Activated B cell treated with CpG ODN at 0.5 μM for 24 hours (primary cell): ENCODE data around the gene CABP4. TPM values are rescaled to one million over a fixed set of nuclear protein-coding genes. Genes with fewer than 3 reads are reported as not detected.
A peak's percentile ranks its signal among the peaks of the same experiment; 100 is the strongest.

Source experiments
- ATAC-seq: fragments of 200-7000 bp; cut with Tn5 transposase; one replicate; pipeline ENCODE4 v1.10.0; 2021; ENCODE audit warnings: low read depth, mild to moderate bottlenecking, moderate library complexity
- CTCF ChIA-PET: fragments of 350-600 bp; sonication (Branson Sonifier 250); formaldehyde crosslinking; loops from one replicate; lab custom pipeline; 2021; ENCODE audit warnings: antibody characterized with exemption; lab: Charles Lee
- POLR2A ChIA-PET: fragments of 350-600 bp; sonication (Branson Sonifier 250); formaldehyde crosslinking; loops from one replicate; lab custom pipeline; 2021; ENCODE audit warnings: antibody characterized with exemption; lab: Charles Lee
- DNase-seq: peaks from one replicate; pipeline ENCODE4 v3.0.0; 2022
- H3K27ac Mint-ChIP-seq: one replicate; pipeline ENCODE4 v1.8.0; 2020; ENCODE audit warnings: mixed read lengths
- H3K27me3 Mint-ChIP-seq: one replicate; pipeline ENCODE4 v1.8.0; 2021; ENCODE audit warnings: mixed read lengths
- H3K36me3 Mint-ChIP-seq: one replicate; pipeline ENCODE4 v1.8.0; 2021; ENCODE audit warnings: low read depth, mixed read lengths
- H3K4me1 Mint-ChIP-seq: one replicate; pipeline ENCODE4 v1.8.0; 2021; ENCODE audit warnings: mixed read lengths
- H3K4me3 Mint-ChIP-seq: one replicate; pipeline ENCODE4 v1.8.0; 2020; ENCODE audit warnings: mild to moderate bottlenecking, mixed read lengths
- H3K9me3 Mint-ChIP-seq: one replicate; pipeline ENCODE4 v1.8.0; 2020; ENCODE audit warnings: mixed read lengths
- intact Hi-C: fragments of 100-400 bp; cut with micrococcal nuclease; formaldehyde crosslinking; loops from one replicate; pipeline ENCODE4 v1.15.1; 2024
- total RNA-seq: library from RNA; stranded (reverse); gene quantifications from 2 replicates; pipeline ENCODE4 v1.2.3, GENCODE V29; 2022
- TF ChIP-seq, protein P1 (sequence below): fragments of 200-600 bp; IDR thresholded peaks from one replicate; pipeline ENCODE4 v1.8.0; 2022; ENCODE audit warnings: antibody characterized with exemption, mild to moderate bottlenecking

Gene CABP4
- total RNA-seq, 1 donor from 2014 or later: 3.0 TPM

DNA sequence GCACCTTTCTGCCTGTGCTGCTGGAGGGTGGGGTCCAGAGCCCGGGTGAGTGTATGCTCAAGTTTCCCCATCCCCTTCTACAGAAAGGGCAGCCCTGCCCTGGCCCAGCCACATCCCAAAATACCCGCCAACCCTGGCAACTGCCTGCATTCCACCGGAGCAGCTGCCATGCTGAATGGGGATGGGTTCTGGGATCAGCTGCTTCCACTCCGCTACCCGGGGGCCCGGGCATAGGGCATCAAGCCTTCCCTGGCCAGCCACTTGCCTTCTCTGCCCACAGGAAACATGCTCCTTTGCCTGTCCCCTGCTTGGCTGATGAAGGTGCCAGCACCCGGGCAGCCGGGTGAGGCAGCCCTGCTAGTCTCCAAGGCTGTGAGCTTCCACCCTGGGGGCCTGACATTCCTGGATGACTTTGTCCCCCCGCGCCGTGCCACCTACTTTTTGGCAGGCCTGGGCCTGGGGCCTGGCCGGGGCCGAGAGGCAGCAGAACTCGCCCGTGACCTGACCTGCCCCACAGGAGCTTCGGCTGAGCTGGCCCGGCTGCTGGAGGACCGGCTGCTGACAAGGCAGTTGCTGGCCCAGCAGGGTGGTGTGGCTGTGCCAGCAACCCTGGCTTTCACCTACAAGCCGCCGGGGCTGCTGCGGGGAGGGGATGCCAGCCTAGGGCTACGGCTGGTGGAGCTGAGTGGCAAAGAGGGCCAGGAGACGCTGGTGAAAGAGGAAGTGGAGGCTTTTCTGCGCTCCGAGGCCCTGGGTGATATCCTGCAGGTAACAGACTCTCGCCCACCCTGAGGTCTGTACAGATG is 36.5 kb upstream of the CABP4 start:
- TF ChIP-seq, protein P1, sequence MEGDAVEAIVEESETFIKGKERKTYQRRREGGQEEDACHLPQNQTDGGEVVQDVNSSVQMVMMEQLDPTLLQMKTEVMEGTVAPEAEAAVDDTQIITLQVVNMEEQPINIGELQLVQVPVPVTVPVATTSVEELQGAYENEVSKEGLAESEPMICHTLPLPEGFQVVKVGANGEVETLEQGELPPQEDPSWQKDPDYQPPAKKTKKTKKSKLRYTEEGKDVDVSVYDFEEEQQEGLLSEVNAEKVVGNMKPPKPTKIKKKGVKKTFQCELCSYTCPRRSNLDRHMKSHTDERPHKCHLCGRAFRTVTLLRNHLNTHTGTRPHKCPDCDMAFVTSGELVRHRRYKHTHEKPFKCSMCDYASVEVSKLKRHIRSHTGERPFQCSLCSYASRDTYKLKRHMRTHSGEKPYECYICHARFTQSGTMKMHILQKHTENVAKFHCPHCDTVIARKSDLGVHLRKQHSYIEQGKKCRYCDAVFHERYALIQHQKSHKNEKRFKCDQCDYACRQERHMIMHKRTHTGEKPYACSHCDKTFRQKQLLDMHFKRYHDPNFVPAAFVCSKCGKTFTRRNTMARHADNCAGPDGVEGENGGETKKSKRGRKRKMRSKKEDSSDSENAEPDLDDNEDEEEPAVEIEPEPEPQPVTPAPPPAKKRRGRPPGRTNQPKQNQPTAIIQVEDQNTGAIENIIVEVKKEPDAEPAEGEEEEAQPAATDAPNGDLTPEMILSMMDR: no peak
- Mint-ChIP-seq H3K27me3 (no peaks in the 10 kb centered on the region), H3K9me3 (no peaks in the 10 kb centered on the region), H3K4me1 (peaks cover 61% of the 10 kb centered on the region), H3K27ac (peak overlapping the region; percentile 83), H3K36me3 (no peaks in the 10 kb centered on the region), H3K4me3 (peak overlapping the region; percentile 68)
- POLR2A ChIA-PET: interaction anchor here (0.5 to 13.9 kb wide), 27 partner anchors 7 to 387 kb away, joined by 3 to 404 read pairs (median 5); partner anchors contain the start of genes AIP, CABP2, CABP4 and CDK2AP2
- ATAC-seq: peak; percentile 45
- CTCF ChIA-PET: interaction anchor here (0.9 to 5.0 kb wide), 7 partner anchors 12 to 67 kb away, joined by 3 to 53 read pairs (median 3); partner anchors contain the start of genes PPP1CA, PTPRCAP and TBC1D10C
- intact Hi-C loops: loop anchor here (1.0 kb wide), 2 partner anchors 8 to 10 kb away; partner anchors contain the start of gene RPS6KB2
- DNase-seq: peak; percentile 61

DNA sequence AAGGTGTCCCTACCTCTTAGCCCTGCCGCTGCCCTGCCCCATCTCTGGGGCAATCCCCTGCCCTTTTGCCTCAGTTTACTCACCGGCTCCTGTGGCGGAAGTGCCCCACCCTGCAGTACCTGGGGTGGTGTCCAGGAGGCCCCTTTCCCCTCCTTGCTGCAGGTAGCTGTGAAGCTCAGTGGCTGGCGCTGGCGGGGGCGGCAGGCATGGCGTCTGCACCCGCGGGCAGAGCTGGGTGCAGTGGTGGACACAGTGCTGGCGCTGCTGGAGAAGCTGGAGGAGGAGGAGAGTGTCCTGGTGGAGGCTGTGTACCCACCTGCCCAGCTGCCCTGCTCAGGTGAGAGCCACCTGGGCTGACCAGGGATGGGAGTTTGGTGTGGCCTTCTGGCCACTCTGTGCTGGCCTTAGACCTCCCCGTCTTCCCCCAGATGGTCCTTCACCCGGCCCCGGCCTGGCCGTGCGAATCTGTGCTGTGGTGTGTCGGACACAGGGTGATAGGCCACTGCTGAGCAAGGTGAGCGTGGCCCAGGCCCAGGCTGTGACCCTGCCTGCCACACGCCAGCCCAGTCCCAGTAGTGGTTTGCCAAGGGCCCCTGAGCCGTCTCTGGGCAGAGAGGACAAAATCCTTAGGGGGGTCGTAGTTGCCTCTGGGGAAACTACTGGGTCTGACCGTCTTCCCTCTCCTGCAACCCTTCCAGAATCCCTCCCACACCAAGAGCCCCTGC is 35.7 kb upstream of the CABP4 start:
- ChIA-PET POLR2A (interaction anchor here (0.5 to 13.9 kb wide), 26 partner anchors 8 to 227 kb away, joined by 3 to 404 read pairs (median 8); partner anchors contain the start of genes AIP, CABP4, CLCF1 and CORO1B), CTCF (interaction anchor here (0.9 to 5.0 kb wide), 4 partner anchors 16 to 68 kb away, joined by 3 to 53 read pairs (median 3); partner anchors contain the start of genes PPP1CA and TBC1D10C)
- peaks cover 58% of the 10 kb centered on the region for H3K4me1 Mint-ChIP-seq
- no peaks in the 10 kb centered on the region for H3K36me3 Mint-ChIP-seq
- TF ChIP-seq, protein P1: no peak
- intact Hi-C loops: loop anchor here (1.0 to 2.0 kb wide), 3 partner anchors 9 to 17 kb away; partner anchors contain the start of genes PTPRCAP and RPS6KB2
- ATAC-seq (no peak), DNase-seq (no peak)
- H3K27me3 Mint-ChIP-seq: no peaks in the 10 kb centered on the region
- no peaks in the 10 kb centered on the region for H3K9me3 Mint-ChIP-seq
- H3K27ac Mint-ChIP-seq: peak overlapping the region; percentile 83
- peak overlapping the region; percentile 79 for H3K4me3 Mint-ChIP-seq

DNA sequence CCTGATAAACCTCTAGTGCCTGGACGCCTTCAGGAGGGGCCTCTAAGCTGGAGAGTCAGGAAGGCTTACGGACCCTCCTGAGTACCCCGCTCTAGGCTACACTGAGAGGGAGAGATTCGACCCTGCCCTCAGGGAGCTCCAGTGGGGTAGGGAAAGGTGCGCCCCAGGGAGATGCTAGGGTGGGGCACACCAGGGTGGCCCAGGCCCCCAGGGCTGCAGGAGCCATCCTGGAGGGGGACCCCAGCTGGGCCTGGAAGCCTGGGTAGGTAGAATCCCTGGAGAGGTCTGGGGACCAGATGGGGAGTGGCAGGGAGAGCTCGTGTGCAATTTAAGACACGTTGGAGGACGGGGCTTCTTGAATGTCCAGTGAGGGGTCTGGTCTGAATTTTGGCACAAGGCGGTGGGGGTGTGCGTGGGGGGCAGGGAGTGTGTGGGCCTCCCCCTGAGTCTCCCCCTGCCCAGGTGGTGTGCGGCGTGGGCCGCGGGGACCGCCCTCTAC is 35.0 kb upstream of the CABP4 start:
- no peaks in the 10 kb centered on the region for H3K9me3 Mint-ChIP-seq
- H3K4me3 Mint-ChIP-seq: peak overlapping the region; percentile 79
- DNase-seq: no peak
- peaks cover 53% of the 10 kb centered on the region for H3K4me1 Mint-ChIP-seq
- ChIA-PET POLR2A (interaction anchor here (0.6 to 13.9 kb wide), 18 partner anchors 9 to 68 kb away, joined by 4 to 404 read pairs (median 17); partner anchors contain the start of genes CORO1B, POLD4, PPP1CA and PTPRCAP), CTCF (interaction anchor here (1.0 to 5.0 kb wide), 3 partner anchors 8 to 17 kb away, joined by 3 to 53 read pairs (median 3); partner anchors contain the start of genes PPP1CA and TBC1D10C)
- H3K36me3 Mint-ChIP-seq: no peaks in the 10 kb centered on the region
- intact Hi-C loops: loop anchor here (2.0 kb wide), 1 partner anchor 17 kb away; the partner anchor contains the start of gene PTPRCAP
- peak overlapping the region; percentile 83 for H3K27ac Mint-ChIP-seq
- TF ChIP-seq, protein P1: no peak
- ATAC-seq: no peak
- H3K27me3 Mint-ChIP-seq: no peaks in the 10 kb centered on the region

DNA sequence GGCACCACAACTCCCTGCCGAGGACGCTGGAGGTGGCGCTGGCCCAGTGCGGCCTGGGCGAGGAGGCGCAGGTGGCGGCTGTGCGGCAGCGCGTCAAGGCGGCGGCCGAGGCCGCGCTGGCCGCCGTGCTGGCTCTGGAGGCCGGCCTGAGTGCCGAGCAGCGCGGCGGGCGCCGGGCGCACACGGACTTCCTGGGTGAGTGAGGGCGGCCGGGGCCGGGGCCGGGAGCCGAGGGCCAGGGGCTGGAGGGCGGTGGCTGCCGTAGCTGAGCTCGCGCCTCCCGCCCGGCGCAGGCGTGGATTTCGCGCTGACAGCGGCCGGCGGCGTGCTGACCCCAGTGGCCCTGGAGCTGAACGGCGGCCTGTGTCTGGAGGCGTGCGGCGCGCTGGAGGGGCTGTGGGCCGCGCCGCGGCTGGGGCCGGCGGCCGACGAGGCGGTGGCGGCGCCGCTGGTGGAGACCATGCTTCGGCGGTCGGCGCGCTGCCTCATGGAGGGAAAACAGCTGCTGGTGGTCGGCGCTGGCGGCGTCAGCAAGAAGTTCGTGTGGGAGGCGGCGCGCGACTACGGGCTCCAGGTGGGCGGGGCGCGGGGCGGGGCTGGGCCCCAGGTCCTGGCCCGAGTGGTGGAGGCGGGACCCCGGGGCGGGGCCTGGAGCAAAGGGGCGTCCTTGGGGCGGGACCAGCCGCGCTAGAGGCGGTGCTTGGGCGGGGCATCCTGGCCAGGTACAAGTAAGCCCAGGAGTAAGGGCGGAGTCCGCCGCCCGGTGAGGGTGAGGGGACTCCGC is 34.3 kb upstream of the CABP4 start:
- intact Hi-C loops: loop anchor here (1.0 to 2.0 kb wide), 3 partner anchors 16 to 43 kb away; partner anchors contain the start of gene PTPRCAP
- peaks cover 52% of the 10 kb centered on the region for H3K4me1 Mint-ChIP-seq

More for the DNA sequence above, 34.3 kb upstream of the CABP4 start:
- Mint-ChIP-seq H3K27me3 (no peaks in the 10 kb centered on the region), H3K9me3 (no peaks in the 10 kb centered on the region), H3K27ac (peak overlapping the region; percentile 83), H3K36me3 (no peaks in the 10 kb centered on the region), H3K4me3 (peak overlapping the region; percentile 79)
- peak; percentile 85 for ATAC-seq
- TF ChIP-seq, protein P1: no peak
- DNase-seq: peak; percentile 98
- ChIA-PET POLR2A (interaction anchor here (0.6 to 13.9 kb wide), 18 partner anchors 9 to 193 kb away, joined by 3 to 404 read pairs (median 12); partner anchors contain the start of genes CORO1B, POLD4, PPP1CA and PTPRCAP), CTCF (interaction anchor here (1.0 to 5.0 kb wide), 3 partner anchors 9 to 18 kb away, joined by 3 to 53 read pairs (median 3); partner anchors contain the start of genes PPP1CA and TBC1D10C)
